Lung (tissue), 12 donors: ENCODE results near the gene RC3H1. TPM values are rescaled to one million over a fixed set of nuclear protein-coding genes. Genes with fewer than 3 reads are reported as not detected.

Experiments
- ATAC-seq: fragments of 200-7000 bp; cut with Tn5 transposase; one replicate; pipeline ENCODE4 v1.9.1; 2020; ENCODE audit warnings: moderate number of reproducible peaks; ENCODE audit not compliant: insufficient read depth, low FRiP score
- DNase-seq, 3 donors: peaks; one replicate each; pipeline ENCODE4 v3.0.0-alpha.2; 2013 to 2017
- H3K27ac ChIP-seq, 2 donors: one replicate each; pipeline ENCODE4 v1.5.1; 2013; ENCODE audit warnings: mild to moderate bottlenecking in 2 of 2, moderate library complexity in 2 of 2, control low read depth in 1 of 2, inconsistent platforms in 1 of 2, low read depth in 1 of 2, low read length in 1 of 2
- H3K27me3 ChIP-seq, 3 donors: one replicate each; pipeline ENCODE4 v1.5.1; 2013; ENCODE audit warnings: low read length in 2 of 3; ENCODE audit not compliant: control insufficient read depth in 3 of 3, insufficient read depth in 3 of 3
- H3K36me3 ChIP-seq, 4 donors: one replicate each; pipeline ENCODE4 v1.5.1; 2013; ENCODE audit warnings: low read length in 4 of 4, mild to moderate bottlenecking in 1 of 4, moderate library complexity in 1 of 4; ENCODE audit not compliant: control insufficient read depth in 4 of 4, insufficient read depth in 4 of 4
- H3K4me1 ChIP-seq, 5 donors: one replicate each; pipeline ENCODE4 v1.5.1; 2013; ENCODE audit warnings: low read length in 5 of 5, mild to moderate bottlenecking in 2 of 5, moderate library complexity in 1 of 5; ENCODE audit not compliant: control insufficient read depth in 5 of 5, insufficient read depth in 5 of 5
- H3K4me3 ChIP-seq: one replicate; pipeline ENCODE4 v1.5.1; 2013; ENCODE audit warnings: mild to moderate bottlenecking, control low read depth, moderate library complexity
- H3K9ac ChIP-seq, 2 donors: one replicate each; pipeline ENCODE4 v1.5.1; 2013; ENCODE audit warnings: low read length in 2 of 2, control low read depth in 1 of 2; ENCODE audit not compliant: insufficient read depth in 1 of 2
- H3K9me3 ChIP-seq, 4 donors: one replicate each; pipeline ENCODE4 v1.5.1; 2013; ENCODE audit warnings: low read length in 3 of 4, mild to moderate bottlenecking in 1 of 4, moderate library complexity in 1 of 4; ENCODE audit not compliant: control insufficient read depth in 4 of 4, insufficient read depth in 3 of 4
- WGBS, 2 donors: extraction: QIAGEN DNeasy Blood & Tissue Kit; methylation state at CpG; one replicate each; pipeline ENCODE4 v1.1.7; 2013; 5-methylcytosine and 5-hydroxymethylcytosine counted together
- polyA plus RNA-seq, 2 donors: library from polyadenylated mRNA; stranded (reverse); fragments of 200-250 nt; gene quantifications; one replicate each; pipeline ENCODE4 v1.2.1, GENCODE V29; 2013
- total RNA-seq, 2 donors: library from RNA; depleted of rRNA in 1 of 2; stranded (reverse); fragments of >200 nt in 1 of 2; gene quantifications; one replicate each; pipeline ENCODE4 v1.2.1, GENCODE V29; 2014 to 2021
- TF ChIP-seq, protein P1 (sequence below): IDR thresholded peaks from 2 replicates; pipeline ENCODE4 v1.5.1; 2012; ENCODE audit warnings: mild to moderate bottlenecking; ENCODE audit errors: control extremely low read depth, extremely low read depth
- donor health status: control.
- donor health status: control.
- donor health status: Bipolar disorder and iron deficiency.
- donor health status: healthy.
- donor health status: DM: yes; HTN: yes; CAD: no.

The RC3H1 gene
- total and polyA plus RNA-seq, 4 donors, result 3.8 to 51.5 (median 17.1) TPM

DNA sequence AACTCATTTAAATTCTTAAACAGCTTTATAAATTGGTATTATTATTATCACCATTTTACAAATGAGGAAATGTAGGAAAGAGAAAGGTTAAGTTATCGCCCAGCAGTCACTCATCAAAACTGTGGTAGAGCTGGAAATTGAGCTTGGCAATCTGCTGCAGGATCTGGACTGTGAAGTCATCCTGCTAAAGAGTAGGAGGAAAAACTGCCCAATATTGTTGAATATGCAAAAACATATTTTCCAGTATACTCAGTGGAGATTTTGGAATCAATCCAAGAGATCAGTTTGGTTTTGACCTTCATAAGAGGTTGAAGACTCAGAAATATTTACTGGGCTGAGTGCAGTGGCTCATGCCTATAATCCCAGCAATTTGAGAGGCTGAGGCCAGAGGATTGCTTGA, 16.9 kb upstream of the RC3H1 start:
- no peak overlapping the region for H3K27ac ChIP-seq
- H3K36me3 ChIP-seq, result no peaks in the 10 kb centered on the region
- H3K27me3 ChIP-seq, result no peaks in the 10 kb centered on the region
- TF ChIP-seq, protein P1, sequence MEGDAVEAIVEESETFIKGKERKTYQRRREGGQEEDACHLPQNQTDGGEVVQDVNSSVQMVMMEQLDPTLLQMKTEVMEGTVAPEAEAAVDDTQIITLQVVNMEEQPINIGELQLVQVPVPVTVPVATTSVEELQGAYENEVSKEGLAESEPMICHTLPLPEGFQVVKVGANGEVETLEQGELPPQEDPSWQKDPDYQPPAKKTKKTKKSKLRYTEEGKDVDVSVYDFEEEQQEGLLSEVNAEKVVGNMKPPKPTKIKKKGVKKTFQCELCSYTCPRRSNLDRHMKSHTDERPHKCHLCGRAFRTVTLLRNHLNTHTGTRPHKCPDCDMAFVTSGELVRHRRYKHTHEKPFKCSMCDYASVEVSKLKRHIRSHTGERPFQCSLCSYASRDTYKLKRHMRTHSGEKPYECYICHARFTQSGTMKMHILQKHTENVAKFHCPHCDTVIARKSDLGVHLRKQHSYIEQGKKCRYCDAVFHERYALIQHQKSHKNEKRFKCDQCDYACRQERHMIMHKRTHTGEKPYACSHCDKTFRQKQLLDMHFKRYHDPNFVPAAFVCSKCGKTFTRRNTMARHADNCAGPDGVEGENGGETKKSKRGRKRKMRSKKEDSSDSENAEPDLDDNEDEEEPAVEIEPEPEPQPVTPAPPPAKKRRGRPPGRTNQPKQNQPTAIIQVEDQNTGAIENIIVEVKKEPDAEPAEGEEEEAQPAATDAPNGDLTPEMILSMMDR, result no peak
- H3K4me1 ChIP-seq, result no peaks in the 10 kb centered on the region
- no peaks in the 10 kb centered on the region for H3K9me3 ChIP-seq
- ATAC-seq, result no peak
- no peak overlapping the region for H3K4me3 ChIP-seq
- WGBS, 2 donors, result 92 to 100% methylated on average over 1 of the region's 1 CpG
- DNase-seq, result no peak
- H3K9ac ChIP-seq, result no peak overlapping the region

DNA sequence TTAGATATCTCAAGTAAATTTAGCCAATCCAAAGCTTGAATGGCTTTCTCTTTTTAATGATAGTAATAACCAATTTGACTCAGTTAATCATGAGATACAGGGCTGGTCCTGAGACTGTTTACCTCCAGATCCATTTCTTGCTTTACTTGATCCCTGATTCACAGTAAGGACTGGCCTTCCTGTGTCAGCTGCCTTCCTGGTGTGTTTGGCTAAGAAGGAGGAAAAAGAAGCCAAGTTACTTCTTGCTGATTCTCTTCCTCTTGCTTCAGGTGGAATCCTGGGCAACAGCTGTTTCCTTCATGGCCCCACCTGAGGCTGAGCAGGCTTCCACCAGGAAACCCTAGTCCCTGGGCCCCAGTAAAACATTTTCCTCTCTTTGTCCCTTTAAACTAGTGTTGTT, 14.6 kb upstream of the RC3H1 start:
- Histone ChIP-seq H3K4me3 (no peak overlapping the region), H3K4me1 (peaks cover 0 to 4% (median 0%) of the 10 kb centered on the region in 5 donors), H3K9ac (no peak overlapping the region), H3K27me3 (no peaks in the 10 kb centered on the region), H3K36me3 (no peaks in the 10 kb centered on the region), H3K27ac (no peak overlapping the region), H3K9me3 (no peaks in the 10 kb centered on the region)
- DNase-seq (no peak), ATAC-seq (no peak)
- TF ChIP-seq, protein P1, result no peak

DNA sequence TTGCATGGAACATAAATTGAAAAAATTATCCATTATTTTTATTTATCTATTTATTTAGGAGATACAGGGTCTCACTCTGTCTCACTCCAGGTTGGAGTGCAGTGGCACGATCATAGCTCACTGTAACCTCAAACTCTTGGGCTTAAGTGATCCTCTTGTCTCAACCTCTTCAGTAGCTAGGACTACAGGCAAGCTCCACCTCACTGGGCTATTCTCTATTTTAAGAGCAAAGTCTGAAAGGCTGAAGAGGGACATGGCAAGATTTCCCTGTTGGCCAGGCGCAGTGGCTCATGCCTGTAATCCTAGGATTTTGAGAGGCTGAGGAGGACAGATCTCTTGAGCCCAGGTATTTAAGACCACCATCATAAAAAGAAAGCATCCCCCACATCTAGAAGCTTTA, 14.0 kb upstream of the RC3H1 start:
- Histone ChIP-seq H3K36me3 (no peaks in the 10 kb centered on the region), H3K4me3 (no peak overlapping the region), H3K9ac (no peak overlapping the region), H3K27me3 (no peaks in the 10 kb centered on the region), H3K4me1 (peaks cover 0 to 4% (median 0%) of the 10 kb centered on the region in 5 donors), H3K9me3 (no peaks in the 10 kb centered on the region), H3K27ac (no peak overlapping the region)
- TF ChIP-seq, protein P1, result no peak
- ATAC-seq (peak; percentile 34), DNase-seq (no peak)
- WGBS, 2 donors, result 80 to 86% methylated on average over 2 of the region's 2 CpGs

DNA sequence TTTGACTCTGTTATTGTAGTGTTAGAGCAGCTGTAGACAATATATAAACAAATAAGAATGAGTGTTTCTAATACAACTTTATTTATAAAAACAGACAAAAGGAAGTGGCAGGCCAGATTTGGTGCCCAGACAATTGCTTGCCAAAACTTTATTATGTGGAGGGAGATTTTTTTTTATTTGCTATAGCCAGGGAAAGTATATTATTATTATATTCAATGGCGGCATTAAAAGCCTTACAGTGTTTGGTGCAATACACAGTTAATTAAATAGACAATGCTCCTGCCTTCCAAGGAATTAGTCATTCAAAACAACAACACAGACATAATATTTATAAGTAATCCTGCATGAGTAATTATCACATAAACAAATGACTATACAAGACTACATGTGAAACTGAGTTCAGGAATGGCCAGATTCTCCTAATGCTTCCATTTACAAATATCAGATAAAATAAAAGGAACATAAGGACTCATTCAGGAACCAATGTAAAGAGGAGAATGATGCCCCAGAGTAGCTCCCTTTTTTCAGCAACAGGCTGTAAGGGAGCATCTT, 10.6 kb upstream of the RC3H1 start:
- 68 to 71% methylated on average over 1 of the region's 1 CpG for WGBS, 2 donors
- H3K27ac ChIP-seq, result no peak overlapping the region
- no peaks in the 10 kb centered on the region for H3K9me3 ChIP-seq
- H3K27me3 ChIP-seq, result no peaks in the 10 kb centered on the region
- H3K36me3 ChIP-seq, result no peaks in the 10 kb centered on the region
- ATAC-seq, result no peak
- H3K4me3 ChIP-seq, result no peak overlapping the region
- DNase-seq, result peak in 2 of 3 donors; percentile 25 to 52
- TF ChIP-seq, protein P1, result no peak
- H3K9ac ChIP-seq, result no peak overlapping the region
- peaks cover 0 to 12% (median 0%) of the 10 kb centered on the region in 5 donors for H3K4me1 ChIP-seq
